HepG2 (cell line): ENCODE data around the gene SSC4D. TPM values are rescaled to one million over a fixed set of nuclear protein-coding genes. Genes with fewer than 3 reads are reported as not detected.

Experiments
- BRCA1 ChIP-seq: sonication (generic); formaldehyde crosslinking; IDR thresholded peaks from 2 replicates; pipeline ENCODE4 v1.4.0; 2020; ENCODE audit warnings: missing genetic modification reagents
- EEA1 ChIP-seq: sonication (generic); formaldehyde crosslinking; IDR thresholded peaks from 2 replicates; pipeline ENCODE4 v1.5.1; 2020; ENCODE audit warnings: mild to moderate bottlenecking, missing genetic modification reagents, borderline replicate concordance
- ELF3 ChIP-seq: IDR thresholded peaks from 2 replicates; pipeline ENCODE4 v1.6.1; 2016; ENCODE audit warnings: missing genetic modification reagents, missing compliant biosample characterization
- FOSL1 ChIP-seq: sonication (generic); formaldehyde crosslinking; IDR thresholded peaks from 2 replicates; pipeline ENCODE4 v1.9.0; 2021; ENCODE audit warnings: missing genetic modification reagents, borderline replicate concordance
- HNF4A ChIP-seq: sonication (generic); formaldehyde crosslinking; IDR thresholded peaks from 2 replicates; pipeline ENCODE4 v1.4.0; 2020; ENCODE audit warnings: missing genetic modification reagents
- NAIF1 ChIP-seq: sonication (generic); formaldehyde crosslinking; IDR thresholded peaks from 2 replicates; pipeline ENCODE4 v1.5.0; 2020; ENCODE audit warnings: mild to moderate bottlenecking, missing genetic modification reagents, borderline replicate concordance
- POGZ ChIP-seq: sonication (generic); formaldehyde crosslinking; IDR thresholded peaks from 2 replicates; pipeline ENCODE4 v1.4.0; 2020; ENCODE audit warnings: mild to moderate bottlenecking, missing genetic modification reagents
- REXO4 ChIP-seq: sonication (generic); formaldehyde crosslinking; IDR thresholded peaks from 2 replicates; pipeline ENCODE4 v1.8.0; 2022; ENCODE audit warnings: missing genetic modification reagents, mild to moderate bottlenecking, borderline replicate concordance
- SIX1 ChIP-seq: sonication (generic); formaldehyde crosslinking; IDR thresholded peaks from 2 replicates; pipeline ENCODE4 v1.4.0; 2020; ENCODE audit warnings: missing genetic modification reagents, borderline replicate concordance
- ZBED4 ChIP-seq: sonication (generic); formaldehyde crosslinking; IDR thresholded peaks from 2 replicates; pipeline ENCODE4 v1.4.0; 2020; ENCODE audit warnings: missing genetic modification reagents, borderline replicate concordance
- ZFP62 ChIP-seq: sonication (generic); formaldehyde crosslinking; IDR thresholded peaks from 2 replicates; pipeline ENCODE4 v1.4.0; 2020; ENCODE audit warnings: missing genetic modification reagents
- ZKSCAN8 ChIP-seq: IDR thresholded peaks from 2 replicates; pipeline ENCODE4 v1.6.1; 2016; ENCODE audit warnings: borderline replicate concordance, missing genetic modification reagents, missing compliant biosample characterization
- ZMYM2 ChIP-seq: sonication (generic); formaldehyde crosslinking; IDR thresholded peaks from 2 replicates; pipeline ENCODE4 v1.8.0; 2022; ENCODE audit warnings: mild to moderate bottlenecking, missing genetic modification reagents
- ZNF235 ChIP-seq: sonication (generic); formaldehyde crosslinking; IDR thresholded peaks from 2 replicates; pipeline ENCODE4 v1.8.1; 2023; ENCODE audit warnings: mild to moderate bottlenecking, missing genetic modification reagents, borderline replicate concordance
- ZNF335 ChIP-seq: sonication (generic); formaldehyde crosslinking; IDR thresholded peaks from 2 replicates; pipeline ENCODE4 v1.4.0; 2020; ENCODE audit warnings: missing genetic modification reagents
- ZNF547 ChIP-seq: sonication (generic); formaldehyde crosslinking; IDR thresholded peaks from 2 replicates; pipeline ENCODE4 v1.5.1; 2020; ENCODE audit warnings: mild to moderate bottlenecking, missing genetic modification reagents
- ZNF580 ChIP-seq: IDR thresholded peaks from 2 replicates; pipeline ENCODE4 v1.6.1; 2016; ENCODE audit warnings: low read depth, borderline replicate concordance
- polyA plus RNA-seq, 8 experiments: library from polyadenylated mRNA; depleted of rRNA in 3 of 8; stranded (reverse) in 7 of 8; unstranded in 1 of 8; fragments of >200 nt; fragmentation: Illumina TruSeq in 4 of 8; extraction: Trizol in 4 of 8; gene quantifications; 2 replicates each; pipeline versions ENCODE4 v1.2.1 to v1.2.3, GENCODE V29; 2011 to 2016; ENCODE audit warnings: low read depth in 4 of 8, missing spikeins in 1 of 8, mixed read lengths in 1 of 8; ENCODE audit not compliant: insufficient read depth in 1 of 8
- total RNA-seq, 5 experiments: library from RNA; depleted of rRNA; stranded (reverse); fragments of >200 nt; fragmentation: Illumina TruSeq; extraction: Trizol; gene quantifications; 2 replicates each; pipeline ENCODE4 v1.2.3, GENCODE V29; 2016; ENCODE audit warnings: low read depth in 1 of 5
- TF ChIP-seq, protein P1 (sequence below): IDR thresholded peaks from 2 replicates; pipeline ENCODE4 v1.6.1; 2018; ENCODE audit warnings: missing genetic modification reagents, mild to moderate bottlenecking, missing compliant biosample characterization
- TF ChIP-seq, protein P2 (sequence below): sonication (generic); formaldehyde crosslinking; conservative IDR thresholded peaks from 2 replicates; pipeline ENCODE4 v1.5.0; 2020; ENCODE audit warnings: missing genetic modification reagents
- TF ChIP-seq, protein P3 (sequence below): sonication (generic); formaldehyde crosslinking; IDR thresholded peaks from 2 replicates; pipeline ENCODE4 v1.5.0; 2020; ENCODE audit warnings: mild to moderate bottlenecking, missing genetic modification reagents

SSC4D gene
- total and polyA plus RNA-seq, 2 of the 13 experiments (the other 11 are each of a cell fraction or from before 2014, with no cell fraction given) = 33.3 to 63.8 TPM

DNA sequence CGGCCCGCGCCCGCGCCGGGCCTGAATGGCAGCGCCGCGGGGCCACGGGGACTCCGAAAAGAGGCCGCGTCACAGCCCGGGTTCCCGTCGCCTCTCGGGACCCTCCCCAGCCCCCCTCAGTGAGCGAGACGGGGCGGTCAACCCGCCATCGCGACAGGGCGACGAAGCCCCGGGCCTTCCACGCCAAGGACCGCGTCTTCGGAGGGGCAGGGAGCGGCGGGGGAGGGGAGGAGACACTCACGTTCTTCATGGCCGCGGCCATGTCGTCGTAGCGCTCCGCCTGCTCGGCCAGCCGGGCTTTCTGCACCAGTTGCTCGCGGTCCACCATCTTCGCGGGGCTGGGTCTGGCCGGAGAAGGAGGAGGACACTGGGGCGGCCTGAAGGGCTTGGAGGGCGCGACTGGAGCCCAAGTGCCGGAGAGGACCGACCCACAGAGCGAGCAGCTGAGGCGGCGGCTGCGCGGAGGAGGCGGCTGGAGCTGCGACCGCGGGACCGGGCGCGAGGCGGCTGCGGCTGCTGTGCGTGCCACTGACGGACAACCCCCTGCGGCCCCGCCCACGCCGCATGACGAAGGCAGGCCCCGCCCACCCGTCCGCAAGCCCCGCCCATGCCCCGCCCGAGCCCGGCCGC, 50.9 kb downstream of the SSC4D start, which contains the start of gene YWHAG (continued):
- TF ChIP-seq ZBED4 (CRISPR knock-in tag) = no peak
- TF ChIP-seq ZNF580 (CRISPR knock-in tag) = peak; percentile 70; the same call in 1 of the 2 replicates
- peak; percentile 29; the same call in 1 of the 2 replicates for TF ChIP-seq ELF3 (CRISPR knock-in tag)
- no peak; the same call in 1 of the 2 replicates for TF ChIP-seq SIX1 (CRISPR knock-in tag)
- TF ChIP-seq, protein P1, sequence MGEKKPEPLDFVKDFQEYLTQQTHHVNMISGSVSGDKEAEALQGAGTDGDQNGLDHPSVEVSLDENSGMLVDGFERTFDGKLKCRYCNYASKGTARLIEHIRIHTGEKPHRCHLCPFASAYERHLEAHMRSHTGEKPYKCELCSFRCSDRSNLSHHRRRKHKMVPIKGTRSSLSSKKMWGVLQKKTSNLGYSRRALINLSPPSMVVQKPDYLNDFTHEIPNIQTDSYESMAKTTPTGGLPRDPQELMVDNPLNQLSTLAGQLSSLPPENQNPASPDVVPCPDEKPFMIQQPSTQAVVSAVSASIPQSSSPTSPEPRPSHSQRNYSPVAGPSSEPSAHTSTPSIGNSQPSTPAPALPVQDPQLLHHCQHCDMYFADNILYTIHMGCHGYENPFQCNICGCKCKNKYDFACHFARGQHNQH (CRISPR knock-in tag) = peak; percentile 81
- TF ChIP-seq HNF4A = no peak
- TF ChIP-seq ZFP62 (CRISPR knock-in tag) = no peak
- no peak for TF ChIP-seq BRCA1 (CRISPR knock-in tag)
- peak; percentile 47 for TF ChIP-seq ZNF547 (CRISPR knock-in tag)
- no peak; the same call in 1 of the 2 replicates for TF ChIP-seq POGZ (CRISPR knock-in tag)
- TF ChIP-seq REXO4 (CRISPR knock-in tag) = no peak
- TF ChIP-seq ZNF335 (CRISPR knock-in tag) = 0 out of 2 replicates have a peak, but pooled peaks have one; percentile 12
- 0 out of 2 replicates have a peak, but pooled peaks have one; percentile 94 for TF ChIP-seq ZNF235 (CRISPR knock-in tag)
- TF ChIP-seq ZMYM2 (CRISPR knock-in tag) = 0 out of 2 replicates have a peak, but pooled peaks have one; percentile 9
- no peak for TF ChIP-seq NAIF1
- TF ChIP-seq FOSL1 (CRISPR knock-in tag) = no peak
- TF ChIP-seq EEA1 = 0 out of 2 replicates have a peak, but pooled peaks have one; percentile 83
- TF ChIP-seq, protein P2, sequence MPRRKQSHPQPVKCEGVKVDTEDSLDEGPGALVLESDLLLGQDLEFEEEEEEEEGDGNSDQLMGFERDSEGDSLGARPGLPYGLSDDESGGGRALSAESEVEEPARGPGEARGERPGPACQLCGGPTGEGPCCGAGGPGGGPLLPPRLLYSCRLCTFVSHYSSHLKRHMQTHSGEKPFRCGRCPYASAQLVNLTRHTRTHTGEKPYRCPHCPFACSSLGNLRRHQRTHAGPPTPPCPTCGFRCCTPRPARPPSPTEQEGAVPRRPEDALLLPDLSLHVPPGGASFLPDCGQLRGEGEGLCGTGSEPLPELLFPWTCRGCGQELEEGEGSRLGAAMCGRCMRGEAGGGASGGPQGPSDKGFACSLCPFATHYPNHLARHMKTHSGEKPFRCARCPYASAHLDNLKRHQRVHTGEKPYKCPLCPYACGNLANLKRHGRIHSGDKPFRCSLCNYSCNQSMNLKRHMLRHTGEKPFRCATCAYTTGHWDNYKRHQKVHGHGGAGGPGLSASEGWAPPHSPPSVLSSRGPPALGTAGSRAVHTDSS (CRISPR knock-in tag) = no peak
- TF ChIP-seq, protein P3, sequence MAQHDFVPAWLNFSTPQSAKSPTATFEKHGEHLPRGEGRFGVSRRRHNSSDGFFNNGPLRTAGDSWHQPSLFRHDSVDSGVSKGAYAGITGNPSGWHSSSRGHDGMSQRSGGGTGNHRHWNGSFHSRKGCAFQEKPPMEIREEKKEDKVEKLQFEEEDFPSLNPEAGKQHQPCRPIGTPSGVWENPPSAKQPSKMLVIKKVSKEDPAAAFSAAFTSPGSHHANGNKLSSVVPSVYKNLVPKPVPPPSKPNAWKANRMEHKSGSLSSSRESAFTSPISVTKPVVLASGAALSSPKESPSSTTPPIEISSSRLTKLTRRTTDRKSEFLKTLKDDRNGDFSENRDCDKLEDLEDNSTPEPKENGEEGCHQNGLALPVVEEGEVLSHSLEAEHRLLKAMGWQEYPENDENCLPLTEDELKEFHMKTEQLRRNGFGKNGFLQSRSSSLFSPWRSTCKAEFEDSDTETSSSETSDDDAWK (CRISPR knock-in tag) = no peak
- TF ChIP-seq ZKSCAN8 (CRISPR knock-in tag) = peak; percentile 51; the same call in 1 of the 2 replicates
